Naive thymus-derived CD8-positive, alpha-beta T cell (primary cell): ENCODE results near the gene GAS7. TPM values are rescaled to one million over a fixed set of nuclear protein-coding genes. Genes with fewer than 3 reads are reported as not detected.

Experiments used
- ATAC-seq, 2 donors: fragments of 150-1000 bp; cut with Tn5 transposase in 1 of 2; sonication (Bioruptor Pico), chemical (Tn5 transposase) in 1 of 2; 1 replicate in 1 of 2; 2 replicates in 1 of 2; pipeline ENCODE4 v1.10.0; 2021; ENCODE audit warnings: mild to moderate bottlenecking in 2 of 2, moderate library complexity in 2 of 2
- POLR2A ChIA-PET: fragments of 350-600 bp; sonication (Branson Sonifier 250); formaldehyde crosslinking; loops from one replicate; lab custom pipeline; 2021; ENCODE audit warnings: antibody characterized with exemption; lab: Charles Lee
- DNase-seq, 10 donors: peaks; one replicate each; pipeline versions ENCODE4 v3.0.0 to v3.0.0-alpha.2; 2020 to 2022
- H3K27ac Mint-ChIP-seq, 10 donors: one replicate each; pipeline ENCODE4 v1.8.0; 2020 to 2022; ENCODE audit warnings: mild to moderate bottlenecking in 10 of 10, mixed read lengths in 10 of 10, moderate library complexity in 4 of 10, inconsistent platforms in 1 of 10
- H3K27me3 Mint-ChIP-seq, 5 donors: one replicate each; pipeline ENCODE4 v1.8.0; 2021 to 2022; ENCODE audit warnings: mixed read lengths in 5 of 5
- H3K36me3 Mint-ChIP-seq, 3 donors: one replicate each; pipeline ENCODE4 v1.8.0; 2020 to 2022; ENCODE audit warnings: mixed read lengths in 3 of 3, mild to moderate bottlenecking in 2 of 3, inconsistent platforms in 1 of 3
- H3K4me1 Mint-ChIP-seq, 4 donors: one replicate each; pipeline ENCODE4 v1.8.0; 2021 to 2022; ENCODE audit warnings: mixed read lengths in 4 of 4
- H3K4me3 Mint-ChIP-seq, 10 donors: one replicate each; pipeline ENCODE4 v1.8.0; 2020 to 2022; ENCODE audit warnings: mild to moderate bottlenecking in 10 of 10, mixed read lengths in 10 of 10, moderate library complexity in 6 of 10, inconsistent platforms in 1 of 10
- H3K9me3 Mint-ChIP-seq, 9 donors: one replicate each; pipeline ENCODE4 v1.8.0; 2020 to 2022; ENCODE audit warnings: mixed read lengths in 9 of 9, mild to moderate bottlenecking in 3 of 9, inconsistent platforms in 1 of 9, moderate library complexity in 1 of 9
- polyA plus RNA-seq, 3 donors: library from polyadenylated mRNA; unstranded; fragments of 300-500 nt; fragmentation: Illumina TruSeq; gene quantifications; one replicate each; pipeline ENCODE4 v1.2.3, GENCODE V29; 2021
- total RNA-seq, 8 experiments: library from RNA in 2 of 8; stranded (reverse) in 2 of 8; gene quantifications; one replicate each; pipeline ENCODE4 v1.2.3 and lab custom pipeline; 2021 to 2026

Gene GAS7
- total and polyA plus RNA-seq, 5 experiments from 2014 or later = 0.05 to 2.1 (median 1.4) TPM; not detected in 1

DNA sequence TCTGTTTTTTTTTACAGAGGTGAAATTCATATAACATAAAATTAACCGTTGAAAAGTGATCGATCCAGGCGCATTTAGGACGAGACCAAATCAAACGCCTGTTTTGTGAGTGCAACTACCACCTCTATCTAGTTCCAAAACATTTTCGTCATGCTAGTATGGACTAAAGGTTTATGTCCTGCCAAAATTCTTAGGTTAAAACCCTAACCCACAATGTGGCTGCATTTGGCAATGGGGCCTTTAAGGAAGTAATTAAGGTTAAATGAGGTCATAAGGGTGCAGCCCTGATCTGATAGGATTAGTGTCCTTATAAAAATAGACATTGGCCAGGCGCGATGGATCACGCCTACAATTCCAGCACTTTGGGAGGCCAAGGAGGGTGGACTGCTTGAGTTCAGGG is 260.5 kb downstream of the GAS7 start:
- no peak overlapping the region for H3K27ac Mint-ChIP-seq
- no peaks in the 10 kb centered on the region for H3K36me3 Mint-ChIP-seq
- H3K9me3 Mint-ChIP-seq = peaks cover 0 to 17% (median 0%) of the 10 kb centered on the region in 9 donors
- POLR2A ChIA-PET = no interaction called here
- no peaks in the 10 kb centered on the region for H3K4me1 Mint-ChIP-seq
- H3K27me3 Mint-ChIP-seq = no peaks in the 10 kb centered on the region
- ATAC-seq (no peak), DNase-seq (no peak)
- no peak overlapping the region for H3K4me3 Mint-ChIP-seq

DNA sequence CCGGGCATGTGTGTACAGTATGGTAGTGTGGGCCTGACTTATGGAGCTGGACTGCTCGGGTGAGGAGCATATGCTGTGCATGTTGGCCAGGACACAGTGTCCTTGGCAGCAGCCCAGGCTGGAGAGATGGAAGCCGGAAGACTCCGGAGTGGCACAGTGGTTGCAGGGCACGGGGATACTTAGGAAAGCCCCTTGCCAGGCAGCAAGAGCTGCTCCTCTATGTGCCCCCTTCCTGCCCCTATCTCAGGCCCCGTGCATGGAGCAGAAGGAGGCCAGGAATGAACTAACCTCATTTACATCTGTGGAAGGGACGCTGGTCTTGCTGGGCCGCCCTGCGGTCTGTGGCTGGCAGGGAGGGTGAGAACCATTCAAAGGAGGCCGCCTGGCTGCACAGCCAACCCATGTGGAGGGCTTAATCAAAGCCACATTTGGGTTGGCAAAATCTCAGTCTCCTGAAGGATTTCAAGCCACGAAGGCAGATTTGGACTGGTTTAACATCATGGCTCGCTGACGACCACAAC is 261.1 kb downstream of the GAS7 start:
- ATAC-seq (no peak), DNase-seq (no peak)
- POLR2A ChIA-PET = no interaction called here
- Mint-ChIP-seq H3K4me1 (no peaks in the 10 kb centered on the region), H3K36me3 (no peaks in the 10 kb centered on the region), H3K27ac (no peak overlapping the region), H3K27me3 (no peaks in the 10 kb centered on the region), H3K9me3 (peaks cover 0 to 17% (median 0%) of the 10 kb centered on the region in 9 donors), H3K4me3 (no peak overlapping the region)

GRCh38 chr17:9936095-9936494 is 262.3 kb downstream of the GAS7 start:
- POLR2A ChIA-PET = no interaction called here
- Mint-ChIP-seq H3K9me3 (peaks cover 0 to 17% (median 0%) of the 10 kb centered on the region in 9 donors), H3K4me3 (no peak overlapping the region), H3K27ac (no peak overlapping the region), H3K27me3 (peaks cover 0 to 3% (median 0%) of the 10 kb centered on the region in 5 donors), H3K4me1 (no peaks in the 10 kb centered on the region), H3K36me3 (no peaks in the 10 kb centered on the region)
- ATAC-seq (no peak), DNase-seq (no peak)

DNA sequence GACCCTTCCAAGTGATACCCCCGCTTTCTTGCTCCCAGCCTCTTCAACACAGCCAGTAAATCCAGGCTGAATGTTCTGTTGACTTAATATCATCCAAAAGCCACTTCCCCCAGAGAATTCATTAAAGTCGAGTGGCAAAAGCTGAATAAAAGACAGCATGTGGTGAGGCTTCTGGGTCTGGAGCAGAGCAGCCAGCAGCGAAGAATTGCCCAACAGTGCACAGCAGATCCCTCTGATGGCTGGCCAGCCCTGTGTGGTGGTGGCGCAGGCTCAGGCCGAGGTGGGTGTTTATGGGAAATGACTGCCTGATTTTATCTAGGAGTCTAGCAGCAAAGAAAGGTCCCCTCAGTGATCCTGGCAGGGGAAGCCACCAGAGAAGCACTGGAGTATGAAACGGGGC is 263.0 kb downstream of the GAS7 start:
- Mint-ChIP-seq H3K4me1 (no peaks in the 10 kb centered on the region), H3K36me3 (no peaks in the 10 kb centered on the region), H3K9me3 (peaks cover 0 to 17% (median 0%) of the 10 kb centered on the region in 9 donors), H3K27me3 (peaks cover 0 to 3% (median 0%) of the 10 kb centered on the region in 5 donors), H3K4me3 (no peak overlapping the region), H3K27ac (no peak overlapping the region)
- no peak for ATAC-seq
- no peak for DNase-seq
- POLR2A ChIA-PET = no interaction called here

GRCh38 chr17:9934331-9934730 is 264.1 kb downstream of the GAS7 start:
- DNase-seq = no peak
- Mint-ChIP-seq H3K27me3 (peaks cover 0 to 3% (median 0%) of the 10 kb centered on the region in 5 donors), H3K4me3 (no peak overlapping the region), H3K27ac (no peak overlapping the region), H3K4me1 (no peaks in the 10 kb centered on the region), H3K36me3 (no peaks in the 10 kb centered on the region), H3K9me3 (peaks cover 0 to 17% (median 0%) of the 10 kb centered on the region in 9 donors)
- no peak for ATAC-seq
- POLR2A ChIA-PET = no interaction called here

GRCh38 chr17:9932491-9932890 is 265.9 kb downstream of the GAS7 start:
- ATAC-seq (no peak), DNase-seq (no peak)
- Mint-ChIP-seq H3K27me3 (peaks cover 0 to 3% (median 0%) of the 10 kb centered on the region in 5 donors), H3K4me1 (no peaks in the 10 kb centered on the region), H3K9me3 (peaks cover 0 to 5% (median 0%) of the 10 kb centered on the region in 9 donors), H3K36me3 (no peaks in the 10 kb centered on the region), H3K27ac (no peak overlapping the region), H3K4me3 (no peak overlapping the region)
- POLR2A ChIA-PET = no interaction called here

DNA sequence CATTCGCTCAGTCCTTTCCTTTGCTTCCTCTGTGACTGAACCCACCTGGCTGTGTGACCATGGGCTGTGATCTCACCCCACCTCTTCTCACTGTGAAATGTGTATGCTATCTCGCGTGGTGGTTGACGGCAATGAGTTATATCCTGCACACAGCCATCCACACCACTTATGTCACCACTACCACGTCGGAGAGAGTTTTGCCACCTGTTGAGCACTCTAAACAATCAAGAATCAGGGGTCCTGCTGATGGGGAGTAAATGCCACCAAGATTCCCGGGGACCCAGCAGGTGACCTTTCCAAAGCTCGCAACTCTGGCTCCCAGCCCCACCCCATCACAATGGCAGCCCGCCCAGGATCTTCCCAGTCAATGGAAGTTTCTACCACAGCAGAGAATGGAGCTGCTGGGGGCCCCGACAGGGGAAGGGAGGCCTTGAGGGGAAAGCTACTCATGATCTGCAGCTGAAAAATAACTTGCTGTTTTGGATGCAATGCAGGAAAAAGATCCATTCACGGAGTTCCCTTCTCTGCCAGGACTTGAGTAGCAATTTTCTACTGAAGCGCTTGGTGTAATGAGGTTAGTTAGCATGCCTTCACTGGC is 267.2 kb downstream of the GAS7 start:
- no peaks in the 10 kb centered on the region for H3K9me3 Mint-ChIP-seq
- peaks cover 0 to 3% (median 0%) of the 10 kb centered on the region in 5 donors for H3K27me3 Mint-ChIP-seq
- no peak for ATAC-seq
- H3K27ac Mint-ChIP-seq = no peak overlapping the region
- peaks cover 0 to 2% (median 0%) of the 10 kb centered on the region in 4 donors for H3K4me1 Mint-ChIP-seq
- H3K36me3 Mint-ChIP-seq = no peaks in the 10 kb centered on the region
- no peak overlapping the region for H3K4me3 Mint-ChIP-seq
- DNase-seq = no peak
- POLR2A ChIA-PET = no interaction called here

GRCh38 chr17:9929871-9930270 is 268.5 kb downstream of the GAS7 start:
- Mint-ChIP-seq H3K27ac (no peak overlapping the region), H3K4me1 (peaks cover 0 to 2% (median under 1%) of the 10 kb centered on the region in 4 donors), H3K4me3 (no peak overlapping the region), H3K9me3 (no peaks in the 10 kb centered on the region), H3K27me3 (peaks cover 0 to 3% (median 0%) of the 10 kb centered on the region in 5 donors), H3K36me3 (no peaks in the 10 kb centered on the region)
- POLR2A ChIA-PET = no interaction called here
- ATAC-seq = no peak
- no peak for DNase-seq

- Mint-ChIP-seq H3K36me3 (no peaks in the 10 kb centered on the region), H3K4me3 (no peak overlapping the region), H3K4me1 (peaks cover 2 to 6% (median 2%) of the 10 kb centered on the region in 4 donors), H3K27ac (peak overlapping the region in 1 of 10 donors; percentile 40), H3K27me3 (peaks cover 0 to 3% (median 0%) of the 10 kb centered on the region in 5 donors), H3K9me3 (no peaks in the 10 kb centered on the region)
- POLR2A ChIA-PET = no interaction called here
- no peak for DNase-seq
- ATAC-seq = no peak
Measured at GRCh38 chr17:9928601-9929333, 269.6 kb downstream of the GAS7 start.

- POLR2A ChIA-PET = no interaction called here
- ATAC-seq = no peak
- DNase-seq = no peak
- Mint-ChIP-seq H3K4me3 (no peak overlapping the region), H3K27ac (no peak overlapping the region), H3K4me1 (peaks cover 2 to 6% (median 2%) of the 10 kb centered on the region in 4 donors), H3K27me3 (no peaks in the 10 kb centered on the region), H3K9me3 (no peaks in the 10 kb centered on the region), H3K36me3 (no peaks in the 10 kb centered on the region)
Measured at GRCh38 chr17:9926150-9926804, 272.1 kb downstream of the GAS7 start.

GRCh38 chr17:9925457-9925856 is 272.9 kb downstream of the GAS7 start:
- Mint-ChIP-seq H3K27me3 (no peaks in the 10 kb centered on the region), H3K27ac (peak overlapping the region in 1 of 10 donors; percentile 58), H3K4me3 (no peak overlapping the region), H3K4me1 (peaks cover 2 to 6% (median 2%) of the 10 kb centered on the region in 4 donors), H3K36me3 (no peaks in the 10 kb centered on the region), H3K9me3 (no peaks in the 10 kb centered on the region)
- no peak for ATAC-seq
- DNase-seq = no peak
- POLR2A ChIA-PET = no interaction called here

- H3K27me3 Mint-ChIP-seq = no peaks in the 10 kb centered on the region
- no peaks in the 10 kb centered on the region for H3K9me3 Mint-ChIP-seq
- DNase-seq (peak in 5 of 10 donors; percentile 6 to 50 (median 44)), ATAC-seq (peak; percentile 27 to 52)
- peak overlapping the region in 2 of 10 donors; percentile 17 to 58 for H3K27ac Mint-ChIP-seq
- H3K36me3 Mint-ChIP-seq = no peaks in the 10 kb centered on the region
- POLR2A ChIA-PET = no interaction called here
- H3K4me1 Mint-ChIP-seq = peaks cover 2 to 6% (median 2%) of the 10 kb centered on the region in 4 donors
- H3K4me3 Mint-ChIP-seq = no peak overlapping the region
Measured at GRCh38 chr17:9924735-9925191, 273.6 kb downstream of the GAS7 start.
